H1 (cell line): ENCODE results near the gene CRHBP. TPM values are rescaled to one million over a fixed set of nuclear protein-coding genes. Genes with fewer than 3 reads are reported as not detected.

ENCODE experiments used
- CTCF ChIA-PET: fragments of 300-600 bp; sonication (Branson Sonifier 250); formaldehyde crosslinking; loops from one replicate; lab custom pipeline; 2021; ENCODE audit not compliant: partially characterized antibody; lab: Charles Lee
- POLR2A ChIA-PET: fragments of 300-600 bp; sonication (Branson Sonifier 250); formaldehyde crosslinking; loops from one replicate; lab custom pipeline; 2021; ENCODE audit warnings: inconsistent platforms; ENCODE audit not compliant: partially characterized antibody; lab: Charles Lee
- DNase-seq, 2 experiments: peaks; one replicate each; pipeline versions ENCODE4 v3.0.0 to v3.0.0-alpha.2; 2010 to 2022; ENCODE audit warnings: low spot score in 2 of 2, low read depth in 1 of 2, mixed read lengths in 1 of 2
- FAIRE-seq: peaks from 2 replicates; lab custom pipeline; 2011; peaks lifted over from hg19 to GRCh38; lab: Jason Lieb, UNC
- H2AFZ ChIP-seq: 2 replicates; pipeline ENCODE4 v1.8.1; 2012; ENCODE audit warnings: low read length, inconsistent platforms
- H2AK5ac ChIP-seq: 2 replicates; pipeline ENCODE4 v1.6.1; 2013; ENCODE audit warnings: low read depth, low read length
- H2BK120ac ChIP-seq: replicated peaks from 2 replicates; pipeline ENCODE3; 2013; ENCODE audit warnings: low read depth, low read length, inconsistent platforms
- H2BK12ac ChIP-seq: 2 replicates; pipeline ENCODE4 v1.6.1; 2013; ENCODE audit warnings: low read depth, low read length
- H2BK15ac ChIP-seq: 2 replicates; pipeline ENCODE4 v1.6.1; 2013; ENCODE audit warnings: low read length
- H2BK20ac ChIP-seq: 2 replicates; pipeline ENCODE4 v1.6.1; 2013; ENCODE audit warnings: low read length
- H2BK5ac ChIP-seq: 2 replicates; pipeline ENCODE4 v1.6.1; 2013; ENCODE audit warnings: low read depth, low read length
- H3K14ac ChIP-seq: 2 replicates; pipeline ENCODE4 v1.6.1; 2013; ENCODE audit warnings: inconsistent platforms; ENCODE audit not compliant: insufficient read length
- H3K18ac ChIP-seq: 2 replicates; pipeline ENCODE4 v1.6.1; 2013; ENCODE audit warnings: low read length; ENCODE audit errors: extremely low read depth
- H3K23ac ChIP-seq: 2 replicates; pipeline ENCODE4 v1.6.1; 2013; ENCODE audit warnings: inconsistent platforms; ENCODE audit not compliant: insufficient read length
- H3K23me2 ChIP-seq: 2 replicates; pipeline ENCODE4 v1.6.1; 2013; ENCODE audit warnings: low read depth, low read length
- H3K27ac ChIP-seq: 2 replicates; pipeline ENCODE4 v1.6.1; 2011; ENCODE audit warnings: low read depth, low read length, inconsistent platforms
- H3K27me3 ChIP-seq, 4 experiments: replicated peaks in 1 of 4; 1 replicate in 1 of 4; 2 replicates in 3 of 4; pipeline versions ENCODE4 v1.6.1 to v1.8.1; 2011 to 2013; ENCODE audit warnings: low read length in 3 of 4, mild to moderate bottlenecking in 3 of 4, inconsistent platforms in 2 of 4, mixed read lengths in 2 of 4, moderate library complexity in 1 of 4; ENCODE audit not compliant: control insufficient read depth in 3 of 4, insufficient read depth in 3 of 4; ENCODE audit errors: extremely low read depth in 1 of 4
- H3K36me3 ChIP-seq, 4 experiments: 2 replicates each; pipeline versions ENCODE4 v1.6.1 to v1.8.1; 2011 to 2013; ENCODE audit warnings: mild to moderate bottlenecking in 4 of 4, low read length in 3 of 4, moderate library complexity in 2 of 4, control low read depth in 1 of 4, inconsistent platforms in 1 of 4; ENCODE audit not compliant: insufficient read depth in 4 of 4, control insufficient read depth in 2 of 4
- H3K4ac ChIP-seq: replicated peaks from 2 replicates; pipeline ENCODE3; 2013; ENCODE audit warnings: low read length, low read depth, mixed read lengths, inconsistent platforms; ENCODE audit not compliant: insufficient read length
- H3K4me1 ChIP-seq, 4 experiments: replicated peaks in 1 of 4; 1 replicate in 1 of 4; 2 replicates in 3 of 4; pipeline versions ENCODE4 v1.6.1 to v1.8.1; 2011 to 2013; ENCODE audit warnings: low read length in 3 of 4, inconsistent platforms in 2 of 4, mixed read lengths in 1 of 4; ENCODE audit not compliant: insufficient read depth in 4 of 4, control insufficient read depth in 3 of 4
- H3K4me2 ChIP-seq, 2 experiments: 2 replicates each; pipeline versions ENCODE4 v1.6.1 to v1.8.1; 2011 to 2013; ENCODE audit warnings: low read depth in 2 of 2, low read length in 2 of 2, control low read depth in 1 of 2, inconsistent platforms in 1 of 2, mild to moderate bottlenecking in 1 of 2; ENCODE audit not compliant: insufficient read depth in 1 of 2
- H3K4me3 ChIP-seq, 4 experiments: fragments of 200-600, 300-600 bp in 1 of 4; sonication (generic), shearing (Covaris generic), sonication (Bioruptor Twin) in 1 of 4; 2 replicates each; pipeline versions ENCODE4 v1.5.1 to v1.8.1; 2011 to 2016; ENCODE audit warnings: low read length in 4 of 4, low read depth in 3 of 4, control low read depth in 2 of 4, inconsistent platforms in 2 of 4, mild to moderate bottlenecking in 2 of 4, mixed read lengths in 1 of 4, moderate library complexity in 1 of 4; ENCODE audit not compliant: insufficient read depth in 2 of 4; ENCODE audit errors: extremely low read depth in 1 of 4
- H3K56ac ChIP-seq: replicated peaks from 2 replicates; pipeline ENCODE3; 2013; ENCODE audit warnings: low read depth, mild to moderate bottlenecking, mixed read lengths, low read length, inconsistent platforms; ENCODE audit not compliant: insufficient read length
- H3K79me1 ChIP-seq: 2 replicates; pipeline ENCODE4 v1.6.1; 2013; ENCODE audit warnings: low read depth, low read length, control low read depth
- H3K79me2 ChIP-seq, 2 experiments: 2 replicates each; pipeline versions ENCODE4 v1.6.1 to v1.8.1; 2012 to 2013; ENCODE audit warnings: low read length in 2 of 2, mild to moderate bottlenecking in 2 of 2, inconsistent platforms in 1 of 2; ENCODE audit not compliant: insufficient read depth in 2 of 2, control insufficient read depth in 1 of 2
- H3K9ac ChIP-seq, 4 experiments: replicated peaks in 1 of 4; 1 replicate in 1 of 4; 2 replicates in 3 of 4; pipeline versions ENCODE4 v1.6.1 to v1.8.1; 2011 to 2013; ENCODE audit warnings: low read depth in 3 of 4, low read length in 3 of 4, control low read depth in 2 of 4, mild to moderate bottlenecking in 2 of 4, moderate library complexity in 2 of 4, inconsistent platforms in 1 of 4; ENCODE audit errors: extremely low read depth in 1 of 4
- H3K9me3 ChIP-seq, 2 experiments: 2 replicates each; pipeline versions ENCODE4 v1.6.1 to v1.8.1; 2012 to 2013; ENCODE audit warnings: mild to moderate bottlenecking in 2 of 2, moderate library complexity in 2 of 2, control low read depth in 1 of 2, inconsistent platforms in 1 of 2, low read depth in 1 of 2, low read length in 1 of 2, mixed read lengths in 1 of 2; ENCODE audit not compliant: insufficient read depth in 2 of 2
- H4K20me1 ChIP-seq, 2 experiments: replicated peaks in 1 of 2; 2 replicates each; pipeline versions ENCODE3 to v1.8.1; 2011 to 2013; ENCODE audit warnings: inconsistent platforms in 2 of 2, low read length in 2 of 2, mild to moderate bottlenecking in 1 of 2; ENCODE audit not compliant: insufficient read depth in 2 of 2, control insufficient read depth in 1 of 2
- H4K5ac ChIP-seq: 2 replicates; pipeline ENCODE4 v1.6.1; 2013; ENCODE audit warnings: low read length, low read depth, mixed read lengths, inconsistent platforms; ENCODE audit not compliant: insufficient read length
- H4K8ac ChIP-seq: 2 replicates; pipeline ENCODE4 v1.8.0; 2013; ENCODE audit warnings: mild to moderate bottlenecking, moderate library complexity, low read length, inconsistent platforms; ENCODE audit not compliant: insufficient read depth; ENCODE audit errors: extremely low read depth
- H4K91ac ChIP-seq: replicated peaks from 2 replicates; pipeline ENCODE3; 2013; ENCODE audit warnings: low read length, mixed read lengths, inconsistent platforms; ENCODE audit not compliant: insufficient read length
- ASH2L ChIP-seq: fragments of 200-600, 300-600 bp; sonication (generic); IDR thresholded peaks from one replicate; pipeline ENCODE4 v1.7.1; 2017; ENCODE audit warnings: low read length
- CREB1 ChIP-seq: IDR thresholded peaks from 2 replicates; pipeline ENCODE4 v1.6.1; 2012; ENCODE audit warnings: inconsistent platforms
- KDM5A ChIP-seq: fragments of 200-600 bp; IDR thresholded peaks from 2 replicates; pipeline ENCODE4 v1.7.1; 2012; ENCODE audit warnings: mild to moderate bottlenecking, low read length, inconsistent platforms, mixed read lengths
- MAFK ChIP-seq: IDR thresholded peaks from 2 replicates; pipeline ENCODE4 v1.6.1; 2012; ENCODE audit warnings: low read depth, mild to moderate bottlenecking, improper control_type of control experiment, low read length
- NANOG ChIP-seq: IDR thresholded peaks from 2 replicates; pipeline ENCODE4 v1.6.1; 2011; ENCODE audit warnings: low read length, low read depth, mild to moderate bottlenecking, inconsistent platforms; ENCODE audit not compliant: insufficient read depth, poor library complexity, severe bottlenecking
- NRF1 ChIP-seq: IDR thresholded peaks from 2 replicates; pipeline ENCODE4 v1.6.1; 2011; ENCODE audit warnings: mild to moderate bottlenecking, low read depth, low read length, improper control_type of control experiment
- POLR2A ChIP-seq, 2 experiments: IDR thresholded peaks; 1 replicate in 1 of 2; 2 replicates in 1 of 2; pipeline ENCODE4 v1.6.1; 2011; ENCODE audit warnings: low read depth in 2 of 2, low read length in 2 of 2, mild to moderate bottlenecking in 2 of 2; ENCODE audit errors: control extremely low read depth in 1 of 2
- POLR2AphosphoS5 ChIP-seq: IDR thresholded peaks from 2 replicates; pipeline ENCODE4 v1.6.1; 2011; ENCODE audit warnings: low read depth, low read length
- SAP30 ChIP-seq: fragments of 300-600 bp; sonication (generic); IDR thresholded peaks from 2 replicates; pipeline ENCODE4 v1.7.1; 2012; ENCODE audit warnings: low read length, moderate library complexity, mild to moderate bottlenecking, inconsistent platforms; ENCODE audit not compliant: insufficient read depth, insufficient replicate concordance
- SIN3A ChIP-seq, 2 experiments: IDR thresholded peaks in 1 of 2; conservative IDR thresholded peaks in 1 of 2; 2 replicates each; pipeline ENCODE4 v1.6.1; 2011 to 2012; ENCODE audit warnings: low read length in 2 of 2, improper control_type of control experiment in 1 of 2, low read depth in 1 of 2, mild to moderate bottlenecking in 1 of 2
- SRF ChIP-seq: IDR thresholded peaks from 2 replicates; pipeline ENCODE4 v1.6.1; 2011; ENCODE audit warnings: mild to moderate bottlenecking, low read depth, low read length, moderate library complexity
- TCF12 ChIP-seq: IDR thresholded peaks from 2 replicates; pipeline ENCODE4 v1.6.1; 2011; ENCODE audit warnings: low read depth, mild to moderate bottlenecking, low read length
- WGBS, 2 experiments: shearing (Covaris generic) in 1 of 2; methylation state at CpG; one replicate each; pipeline versions ENCODE4 v1.1.6 to v1.1.7; 2013 to 2015; ENCODE audit warnings: low lambda C conversion rate in 2 of 2, mixed read lengths in 2 of 2, inconsistent platforms in 1 of 2, low coverage in 1 of 2, missing lambda C conversion rate in 1 of 2; ENCODE audit not compliant: insufficient replicate concordance in 2 of 2, insufficient coverage in 1 of 2, insufficient read length in 1 of 2; ENCODE audit errors: extremely low coverage in 1 of 2, missing lambda C conversion rate in 1 of 2; 5-methylcytosine and 5-hydroxymethylcytosine counted together
- polyA plus RNA-seq, 7 experiments: library from polyadenylated mRNA; depleted of rRNA in 3 of 7; stranded (reverse) in 5 of 7; unstranded in 2 of 7; fragments of >200 nt in 5 of 7; fragments of 200-250 nt in 2 of 7; gene quantifications; 1 replicate in 5 of 7; 2 replicates in 1 of 7; 4 replicates in 1 of 7; pipeline versions ENCODE4 v1.2.1 to v1.2.3, GENCODE V29; 2011 to 2013; ENCODE audit warnings: missing spikeins in 2 of 7, mixed read lengths in 2 of 7
- total RNA-seq: library from RNA; stranded (reverse); fragmentation: NEBNext Ultra II Directional; extraction: Animal tissue kit (Norgen Biotek cat#: 25700); gene quantifications from 2 replicates; pipeline ENCODE4 v1.2.1, GENCODE V29; 2021
- TF ChIP-seq, protein P1 (sequence below), 3 experiments: IDR thresholded peaks; 1 replicate in 2 of 3; 2 replicates in 1 of 3; pipeline versions ENCODE4 v1.5.1 to v1.6.1; 2011; ENCODE audit warnings: low read length in 3 of 3, mild to moderate bottlenecking in 3 of 3, inconsistent platforms in 2 of 3, low read depth in 1 of 3, moderate library complexity in 1 of 3; ENCODE audit not compliant: insufficient read depth in 1 of 3; ENCODE audit errors: control extremely low read depth in 1 of 3

The CRHBP gene
- total and polyA plus RNA-seq, 2 of the 8 experiments (the other 6 are each of a cell fraction or from before 2014, with no cell fraction given) = 0.30 TPM; not detected in 1

GRCh38 chr5:76978869-76979268, 26.0 kb downstream of the CRHBP start:
- H3K9me3 ChIP-seq = no peaks in the 10 kb centered on the region; a peak in 1 of 4 replicates
- 89% methylated on average over 1 of the region's 2 CpGs; no CpG with 5 or more reads in 1 of the 2 experiments for WGBS, 2 experiments
- H3K4me3 ChIP-seq = no peak overlapping the region
- H3K4me2 ChIP-seq = no peak overlapping the region
- no peak overlapping the region for H3K27ac ChIP-seq
- no peak overlapping the region for H3K9ac ChIP-seq
- H3K56ac ChIP-seq = no peak overlapping the region
- DNase-seq = no peak
- no peak overlapping the region for H2AK5ac ChIP-seq
- no peak overlapping the region for H3K23ac ChIP-seq
- H2BK5ac ChIP-seq = no peak overlapping the region
- H3K14ac ChIP-seq = no peak overlapping the region
- no peaks in the 10 kb centered on the region for H3K27me3 ChIP-seq
- H2BK120ac ChIP-seq = no peak overlapping the region
- no peak overlapping the region for H4K8ac ChIP-seq
- no peak overlapping the region for H2BK12ac ChIP-seq
- H3K4me1 ChIP-seq = no peaks in the 10 kb centered on the region
- POLR2A ChIA-PET = no interaction called here
- no peak for FAIRE-seq
- H2BK20ac ChIP-seq = no peak overlapping the region
- no peak overlapping the region for H2AFZ ChIP-seq
- no peak overlapping the region for H4K91ac ChIP-seq
- H3K4ac ChIP-seq = no peak overlapping the region
- H2BK15ac ChIP-seq = no peak overlapping the region
- H3K23me2 ChIP-seq = no peaks in the 10 kb centered on the region
- H3K36me3 ChIP-seq = no peaks in the 10 kb centered on the region
- no peaks in the 10 kb centered on the region for H3K79me1 ChIP-seq
- H3K79me2 ChIP-seq = no peaks in the 10 kb centered on the region
- H4K5ac ChIP-seq = no peak overlapping the region
- CTCF ChIA-PET = interaction anchor here (1.2 kb wide), 1 partner anchor 9 kb away, joined by 3 read pairs; no protein-coding TSS in a partner anchor
- H3K18ac ChIP-seq = no peak overlapping the region
- no peaks in the 10 kb centered on the region for H4K20me1 ChIP-seq
- TF ChIP-seq SRF = no peak
- TF ChIP-seq NANOG = no peak
- no peak for TF ChIP-seq ASH2L
- no peak for TF ChIP-seq SIN3A (conservative IDR thresholded peaks at IDR 0.05 in 1 of 2, IDR thresholded peaks at IDR 0.05 in 1 of 2; ENCODE audit: low read depth in 1 of 2, low read length in 2 of 2)
- no peak for TF ChIP-seq POLR2A (IDR thresholded peaks at IDR 0.05; ENCODE audit: control extremely low read depth in 1 of 2, low read depth in 2 of 2, low read length in 2 of 2)
- no peak for TF ChIP-seq SAP30
- no peak for TF ChIP-seq CREB1
- TF ChIP-seq, protein P1, sequence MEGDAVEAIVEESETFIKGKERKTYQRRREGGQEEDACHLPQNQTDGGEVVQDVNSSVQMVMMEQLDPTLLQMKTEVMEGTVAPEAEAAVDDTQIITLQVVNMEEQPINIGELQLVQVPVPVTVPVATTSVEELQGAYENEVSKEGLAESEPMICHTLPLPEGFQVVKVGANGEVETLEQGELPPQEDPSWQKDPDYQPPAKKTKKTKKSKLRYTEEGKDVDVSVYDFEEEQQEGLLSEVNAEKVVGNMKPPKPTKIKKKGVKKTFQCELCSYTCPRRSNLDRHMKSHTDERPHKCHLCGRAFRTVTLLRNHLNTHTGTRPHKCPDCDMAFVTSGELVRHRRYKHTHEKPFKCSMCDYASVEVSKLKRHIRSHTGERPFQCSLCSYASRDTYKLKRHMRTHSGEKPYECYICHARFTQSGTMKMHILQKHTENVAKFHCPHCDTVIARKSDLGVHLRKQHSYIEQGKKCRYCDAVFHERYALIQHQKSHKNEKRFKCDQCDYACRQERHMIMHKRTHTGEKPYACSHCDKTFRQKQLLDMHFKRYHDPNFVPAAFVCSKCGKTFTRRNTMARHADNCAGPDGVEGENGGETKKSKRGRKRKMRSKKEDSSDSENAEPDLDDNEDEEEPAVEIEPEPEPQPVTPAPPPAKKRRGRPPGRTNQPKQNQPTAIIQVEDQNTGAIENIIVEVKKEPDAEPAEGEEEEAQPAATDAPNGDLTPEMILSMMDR (IDR thresholded peaks at IDR 0.05; ENCODE audit: control extremely low read depth in 1 of 3, insufficient read depth in 1 of 3, low read depth in 1 of 3, low read length in 3 of 3) = no peak
- TF ChIP-seq NRF1 = no peak
- no peak for TF ChIP-seq TCF12
- no peak for TF ChIP-seq KDM5A
- no peak for TF ChIP-seq POLR2AphosphoS5
- TF ChIP-seq MAFK = no peak
